ENCODE measurements around the gene OTOG. TPM values are rescaled to one million over a fixed set of nuclear protein-coding genes. Genes with fewer than 3 reads are reported as not detected.
A peak's percentile ranks its signal among the peaks of the same experiment; 100 is the strongest.

Gene OTOG
- total RNA-seq, 2 donors from 2014 or later = not detected

- DNase-seq (ENCODE audit: low spot score) = no peak
- intact Hi-C loops (cut with DNase I) = loop anchor here in 1 of 2 donors (5.0 kb wide), 1 partner anchor 381 kb away; no protein-coding TSS in a partner anchor
These were observed 49.2 kb downstream of the OTOG start for GRCh38 chr11:17596310-17596669.

DNA sequence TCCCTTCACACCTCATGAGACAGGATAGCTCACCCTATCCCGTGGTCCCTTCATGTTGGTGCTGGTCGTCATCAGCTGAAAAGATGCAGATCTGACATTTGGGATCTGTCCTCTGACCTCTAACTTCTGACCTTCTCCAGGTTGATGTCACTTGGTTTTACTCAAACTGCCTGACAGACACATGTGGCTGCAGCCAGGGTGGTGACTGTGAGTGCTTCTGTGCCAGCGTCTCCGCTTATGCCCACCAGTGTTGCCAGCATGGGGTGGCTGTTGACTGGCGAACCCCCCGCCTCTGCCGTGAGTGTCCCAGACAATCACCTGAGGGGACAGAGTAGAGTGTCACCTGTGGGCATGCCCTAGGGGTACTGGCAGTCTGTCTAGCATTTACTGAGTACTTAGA is 49.7 kb downstream of the OTOG start:
- intact Hi-C loops (cut with DNase I) = loop anchor here in 1 of 2 donors (5.0 kb wide), 1 partner anchor 381 kb away; no protein-coding TSS in a partner anchor
- no peak for DNase-seq (ENCODE audit: low spot score)

DNA sequence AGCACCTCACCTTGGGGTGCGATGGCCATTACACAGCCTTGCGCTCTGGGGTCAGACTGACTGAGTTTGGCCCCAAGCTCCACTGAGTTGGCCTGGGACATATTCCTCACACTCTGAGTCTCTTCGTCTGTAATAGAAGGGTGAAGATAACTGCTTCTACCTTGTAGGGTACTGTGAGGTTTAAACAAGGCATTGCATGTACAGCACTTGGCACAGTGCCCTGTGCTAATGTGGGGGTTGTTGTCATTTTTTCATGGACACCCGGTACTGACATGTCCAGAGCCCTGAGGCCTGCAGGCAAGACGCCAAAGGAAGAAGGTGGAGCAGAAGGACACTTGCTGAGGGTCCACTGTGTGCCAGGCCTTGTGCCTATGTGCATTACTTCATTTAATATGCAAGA is 50.7 kb downstream of the OTOG start:
- no peak for DNase-seq (ENCODE audit: low spot score)
- intact Hi-C loops (cut with DNase I) = loop anchor here in 1 of 2 donors (5.0 kb wide), 1 partner anchor 380 kb away; no protein-coding TSS in a partner anchor

GRCh38 chr11:17598700-17599459 is 51.8 kb downstream of the OTOG start:
- peak; percentile 92 for DNase-seq (ENCODE audit: low spot score)
- intact Hi-C loops (cut with DNase I) = loop anchor here in 1 of 2 donors (5.0 kb wide), 1 partner anchor 378 kb away; no protein-coding TSS in a partner anchor

DNA sequence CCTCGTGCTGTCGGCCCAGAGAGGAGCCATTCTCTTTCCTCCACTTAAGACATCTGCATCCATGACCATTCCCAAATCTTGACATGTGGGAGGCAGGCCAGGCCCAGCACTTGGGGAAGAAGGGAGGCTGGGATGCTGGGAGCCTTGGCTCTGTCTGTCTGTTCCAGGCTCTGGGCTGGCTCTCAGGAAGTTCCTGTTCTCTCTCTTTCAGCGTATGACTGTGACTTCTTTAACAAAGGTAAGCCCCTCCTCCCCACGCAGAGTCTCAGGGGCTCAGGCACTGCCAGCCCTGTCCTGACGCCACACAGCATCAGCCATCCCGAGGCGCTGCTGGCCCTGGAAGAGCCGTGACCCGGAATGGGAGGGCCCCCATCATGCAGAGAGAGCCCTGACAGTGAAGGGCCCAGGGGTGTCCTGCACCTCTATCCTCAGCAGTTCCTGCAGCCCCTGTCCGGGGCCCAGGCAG is 52.4 kb downstream of the OTOG start:
- no peak for DNase-seq (ENCODE audit: low spot score)
- intact Hi-C loops (cut with DNase I) = loop anchor here in 1 of 2 donors (5.0 kb wide), 1 partner anchor 378 kb away; no protein-coding TSS in a partner anchor

- DNase-seq (ENCODE audit: low spot score) = no peak
- intact Hi-C loops (cut with DNase I) = no loop called here
These were observed 53.5 kb downstream of the OTOG start for GRCh38 chr11:17600316-17601255.

- no peak for DNase-seq (ENCODE audit: low spot score)
- intact Hi-C loops (cut with DNase I) = no loop called here
These were observed 54.2 kb downstream of the OTOG start for GRCh38 chr11:17601256-17601671.

- intact Hi-C loops (cut with DNase I) = no loop called here
- DNase-seq (ENCODE audit: low spot score) = no peak
These were observed 54.6 kb downstream of the OTOG start for GRCh38 chr11:17601676-17602075.

DNA sequence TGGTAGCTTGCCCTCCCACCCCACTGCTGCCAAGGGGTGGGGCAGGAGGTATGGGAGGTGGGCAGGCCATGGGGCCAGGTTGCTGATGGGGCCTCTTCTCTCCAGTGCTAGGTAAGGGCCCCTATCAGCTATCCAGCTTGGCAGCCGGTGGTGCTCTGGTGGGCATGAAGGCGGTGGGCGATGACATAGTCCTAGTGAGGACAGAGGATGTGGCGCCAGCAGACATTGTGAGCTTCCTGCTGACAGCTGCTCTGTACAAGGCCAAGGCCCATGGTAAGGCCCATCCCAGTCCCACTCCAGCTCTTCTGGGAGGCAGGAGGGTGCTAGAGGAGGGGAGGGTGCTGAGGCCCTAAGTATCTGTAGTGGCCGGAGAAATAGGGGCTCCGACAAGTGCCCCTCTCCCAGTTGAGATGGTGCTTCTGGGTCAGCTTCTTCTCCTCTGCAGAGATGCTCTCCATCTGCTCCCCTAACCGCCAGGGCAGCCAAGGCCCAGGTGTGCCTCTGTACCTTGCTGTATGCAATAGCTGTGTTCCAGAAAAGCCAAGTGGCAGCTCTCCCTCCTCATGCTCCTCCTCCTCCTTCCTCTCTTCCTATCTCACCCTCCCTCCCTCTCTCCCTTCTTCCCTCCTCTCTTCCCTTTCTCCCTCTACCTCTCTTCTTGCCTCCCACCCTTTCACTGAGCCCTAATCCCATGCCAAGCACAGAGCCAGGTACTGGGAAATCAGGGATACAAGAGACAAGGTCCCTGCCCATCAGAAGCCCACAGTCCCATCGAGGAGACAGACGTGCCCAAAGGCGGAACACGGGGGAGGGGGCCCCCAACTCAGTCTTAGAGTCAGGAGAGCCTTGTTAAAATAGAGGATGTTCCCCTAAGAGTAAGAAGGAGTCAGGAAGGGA is 55.3 kb downstream of the OTOG start:
- intact Hi-C loops (cut with DNase I) = no loop called here
- DNase-seq (ENCODE audit: low spot score) = no peak

GRCh38 chr11:17603056-17603825 is 56.2 kb downstream of the OTOG start:
- intact Hi-C loops (cut with DNase I) = no loop called here
- DNase-seq (ENCODE audit: low spot score) = no peak

DNA sequence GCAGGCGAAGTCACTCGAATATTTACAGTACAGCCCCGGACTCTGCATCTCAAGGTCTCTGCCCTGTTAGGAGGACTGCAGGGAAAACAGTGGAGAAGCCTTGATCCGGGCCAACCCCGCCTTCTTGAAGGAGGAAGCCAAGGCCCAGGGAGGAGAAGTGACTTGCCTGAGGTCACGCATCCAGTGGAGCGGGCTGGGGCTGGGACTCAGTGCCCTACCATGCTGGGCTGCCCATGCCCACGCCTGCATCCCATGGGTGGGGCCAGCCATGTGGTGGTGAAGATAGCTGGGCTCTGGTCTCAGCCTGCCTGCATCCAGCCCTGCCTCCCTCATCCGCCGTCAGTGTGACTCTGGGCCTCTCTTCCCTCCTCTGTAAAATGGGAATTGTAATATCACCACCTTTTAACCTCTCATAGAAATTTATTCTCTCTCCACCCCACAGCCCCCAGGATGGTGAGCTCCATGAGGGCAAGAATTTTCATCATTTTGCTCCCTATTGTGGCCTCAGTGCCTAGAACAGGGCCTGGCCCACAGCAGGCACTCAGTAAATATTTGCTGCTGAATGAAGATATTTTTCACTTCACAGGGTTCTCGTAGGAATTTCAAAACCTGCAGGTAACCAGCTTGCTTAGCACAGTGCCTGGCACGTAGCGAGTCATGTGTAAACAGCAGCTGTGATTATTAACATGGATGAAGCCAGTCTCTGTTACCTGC is 57.3 kb downstream of the OTOG start:
- intact Hi-C loops (cut with DNase I) = no loop called here
- DNase-seq (ENCODE audit: low spot score) = no peak

- no peak for DNase-seq (ENCODE audit: low spot score)
- intact Hi-C loops (cut with DNase I) = no loop called here
These were observed 57.8 kb downstream of the OTOG start for GRCh38 chr11:17604915-17605233.

DNA sequence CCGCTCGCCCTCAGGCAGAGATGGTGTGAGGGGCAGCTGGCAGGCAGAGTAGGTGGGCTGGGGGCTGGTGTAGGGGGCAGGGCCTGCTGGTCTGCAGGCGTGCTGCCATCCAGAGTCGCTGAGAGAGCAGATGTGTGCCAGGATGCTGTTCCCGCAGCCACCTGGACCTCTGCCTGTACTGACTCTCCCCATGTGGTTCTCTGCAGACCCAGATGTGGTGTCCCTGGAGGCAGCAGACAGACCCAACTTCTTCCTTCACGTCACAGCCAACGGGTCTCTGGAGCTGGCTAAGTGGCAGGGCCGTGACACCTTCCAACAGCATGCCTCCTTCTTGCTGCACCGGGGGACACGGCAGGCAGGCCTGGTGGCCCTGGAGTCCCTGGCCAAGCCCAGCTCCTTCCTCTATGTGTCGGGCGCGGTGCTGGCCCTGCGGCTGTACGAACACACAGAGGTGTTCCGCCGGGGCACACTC is 58.6 kb downstream of the OTOG start:
- no peak for DNase-seq (ENCODE audit: low spot score)
- intact Hi-C loops (cut with DNase I) = no loop called here

- DNase-seq (ENCODE audit: low spot score) = no peak
- intact Hi-C loops (cut with DNase I) = no loop called here
These were observed 59.4 kb downstream of the OTOG start for GRCh38 chr11:17606233-17607082.

- DNase-seq (ENCODE audit: low spot score) = no peak
- intact Hi-C loops (cut with DNase I) = no loop called here
These were observed 60.0 kb downstream of the OTOG start for GRCh38 chr11:17607083-17607429.

GRCh38 chr11:17607591-17608570 is 60.8 kb downstream of the OTOG start:
- DNase-seq (ENCODE audit: low spot score) = no peak
- intact Hi-C loops (cut with DNase I) = no loop called here

Data from posterior vena cava (tissue), 2 donors.